SK-N-MC (cell line): ENCODE data around the gene ASF1A.

Source experiments
- EZH2 ChIP-seq: fragments of 200-600 bp; sonication (generic); IDR thresholded peaks from one replicate; pipeline ENCODE4 v1.6.1; 2017; ENCODE audit warnings: antibody characterized with exemption
- POLR2AphosphoS5 ChIP-seq: IDR thresholded peaks from 2 replicates; pipeline ENCODE4 v1.6.1; 2012; ENCODE audit warnings: mild to moderate bottlenecking, low read depth, low read length, borderline replicate concordance

- no peak for TF ChIP-seq POLR2AphosphoS5
- TF ChIP-seq EZH2 = no peak
Observed at GRCh38 chr6:118856301-118856700, 37.7 kb upstream of the ASF1A start.
